K562 (cell line): Measurements from ENCODE around the gene CD207. TPM values are rescaled to one million over a fixed set of nuclear protein-coding genes. Genes with fewer than 3 reads are reported as not detected.
A peak's percentile ranks its signal among the peaks of the same experiment; 100 is the strongest.

Source experiments
- ATAC-seq: fragments of 200-7000 bp; cut with Tn5 transposase; 3 replicates; pipeline ENCODE4 v1.9.1; 2020; ENCODE audit warnings: moderate library complexity
- BruUV-seq: library from RNA; stranded (reverse); fragments of 400-500 nt; replicated peaks from 2 replicates; lab custom pipeline; 2021; lab: Mats Ljungman, UMichigan
- CTCF ChIA-PET: fragments of 300-600 bp; formaldehyde crosslinking; extraction: SDS; loops from one replicate; lab custom pipeline; 2021; ENCODE audit warnings: low intra/inter-chr PET ratio; lab: Yijun Ruan, JAX
- POLR2A ChIA-PET: fragments of 300-600, 350-650 bp; sonication (Branson Sonifier 250); formaldehyde crosslinking; extraction: SDS; loops from one replicate; lab custom pipeline; 2021; ENCODE audit warnings: antibody characterized with exemption, inconsistent platforms; lab: Yijun Ruan, JAX
- DNase-seq, 4 experiments: peaks; one replicate each; pipeline versions ENCODE4 v3.0.0 to v3.0.0-alpha.2; 2011 to 2018; ENCODE audit warnings: low spot score in 3 of 4, mixed read lengths in 3 of 4; ENCODE audit errors: extremely low read depth in 1 of 4
- FAIRE-seq: peaks from 2 replicates; lab custom pipeline; 2011; peaks lifted over from hg19 to GRCh38; lab: Jason Lieb, UNC
- H2AFZ ChIP-seq: 2 replicates; pipeline ENCODE4 v1.6.0; 2011; ENCODE audit warnings: low read depth, low read length, control low read depth, inconsistent platforms
- H3K27ac ChIP-seq: fragments of 200-600 bp; 3 replicates; pipeline ENCODE4 v1.8.0; 2011; ENCODE audit warnings: low read depth, mild to moderate bottlenecking, control low read depth, inconsistent platforms, low read length, moderate library complexity, mixed read lengths; ENCODE audit errors: extremely low read depth
- H3K27me3 ChIP-seq, 2 experiments: fragments of 300-600 bp in 1 of 2; 2 replicates in 1 of 2; 3 replicates in 1 of 2; pipeline versions ENCODE4 v1.6.0 to v1.8.0; 2011; ENCODE audit warnings: inconsistent platforms in 2 of 2, low read length in 2 of 2, mild to moderate bottlenecking in 1 of 2, mixed read lengths in 1 of 2, moderate library complexity in 1 of 2; ENCODE audit not compliant: control insufficient read depth in 2 of 2, insufficient read depth in 2 of 2
- H3K36me3 ChIP-seq: fragments of 300-600 bp; 3 replicates; pipeline ENCODE4 v1.8.0; 2011; ENCODE audit warnings: mild to moderate bottlenecking, low read length, inconsistent platforms; ENCODE audit not compliant: control insufficient read depth, insufficient read depth
- H3K4me1 ChIP-seq, 2 experiments: fragments of 200-600 bp in 1 of 2; replicated peaks in 1 of 2; 2 replicates in 1 of 2; 3 replicates in 1 of 2; pipeline versions ENCODE4 v1.5.1 to v1.8.0; 2011; ENCODE audit warnings: inconsistent platforms in 2 of 2, low read length in 2 of 2, mild to moderate bottlenecking in 1 of 2, mixed read lengths in 1 of 2, moderate library complexity in 1 of 2; ENCODE audit not compliant: control insufficient read depth in 2 of 2, insufficient read depth in 2 of 2
- H3K4me2 ChIP-seq: 2 replicates; pipeline ENCODE4 v1.6.1; 2011; ENCODE audit warnings: low read length, control low read depth, inconsistent platforms, mixed read lengths; ENCODE audit not compliant: insufficient read depth
- H3K4me3 ChIP-seq: fragments of 200-600 bp; sonication (generic), shearing (Covaris generic); 2 replicates; pipeline ENCODE4 v1.5.1; 2016; ENCODE audit warnings: control low read depth, inconsistent platforms
- H3K79me2 ChIP-seq: fragments of 200-600 bp; 3 replicates; pipeline ENCODE4 v1.8.0; 2011; ENCODE audit warnings: low read length, inconsistent platforms; ENCODE audit not compliant: control insufficient read depth, insufficient read depth
- H3K9ac ChIP-seq, 2 experiments: 2 replicates each; pipeline versions ENCODE4 v1.6.0 to v1.6.1; 2011; ENCODE audit warnings: low read depth in 2 of 2, low read length in 2 of 2, control low read depth in 1 of 2, inconsistent platforms in 1 of 2, mild to moderate bottlenecking in 1 of 2, mixed read lengths in 1 of 2; ENCODE audit not compliant: insufficient read depth in 1 of 2
- H3K9me1 ChIP-seq: one replicate; pipeline ENCODE4 v1.6.0; 2011; ENCODE audit warnings: inconsistent platforms, mild to moderate bottlenecking, low read length, moderate library complexity; ENCODE audit not compliant: control insufficient read depth, insufficient read depth
- H3K9me3 ChIP-seq: replicated peaks from 2 replicates; pipeline ENCODE4 v1.5.1; 2011; ENCODE audit warnings: low read depth, low read length, inconsistent platforms; ENCODE audit not compliant: control insufficient read depth, insufficient read depth
- H4K20me1 ChIP-seq: replicated peaks from 2 replicates; pipeline ENCODE4 v1.6.1; 2011; ENCODE audit warnings: low read length, inconsistent platforms, mixed read lengths; ENCODE audit not compliant: control insufficient read depth, insufficient read depth
- ADNP ChIP-seq: fragments of 200-800 bp; sonication (Bioruptor generic); IDR thresholded peaks from 2 replicates; pipeline ENCODE4 v1.6.1; 2016; ENCODE audit warnings: missing genetic modification characterization, missing compliant biosample characterization
- BCOR ChIP-seq: fragments of 450-650 bp; IDR thresholded peaks from 2 replicates; pipeline ENCODE4 v1.6.1; 2016
- CAMTA2 ChIP-seq: fragments of 250-450 bp; sonication (Bioruptor Pico); conservative IDR thresholded peaks from 2 replicates; pipeline ENCODE4 v1.5.1; 2022
- CBX3 ChIP-seq, 2 experiments: IDR thresholded peaks; 1 replicate in 1 of 2; 2 replicates in 1 of 2; pipeline ENCODE4 v1.6.1; 2012; ENCODE audit warnings: inconsistent platforms in 2 of 2, low read length in 2 of 2, borderline replicate concordance in 1 of 2, control low read depth in 1 of 2
- CHD4 ChIP-seq: fragments of 200-600 bp; sonication (generic); IDR thresholded peaks from 3 replicates; pipeline ENCODE4 v1.6.1; 2012; ENCODE audit warnings: low read depth, mild to moderate bottlenecking, mixed read lengths, low read length, inconsistent platforms; ENCODE audit not compliant: insufficient read depth, insufficient replicate concordance, poor library complexity, severe bottlenecking
- EGR1 ChIP-seq: fragments of 450-650 bp; conservative IDR thresholded peaks from 2 replicates; pipeline ENCODE4 v1.6.1; 2017; ENCODE audit warnings: mild to moderate bottlenecking
- FOSL1 ChIP-seq: fragments of 200-800 bp; sonication (Bioruptor generic); conservative IDR thresholded peaks from 2 replicates; pipeline ENCODE4 v1.6.1; 2016; ENCODE audit warnings: missing genetic modification characterization, missing compliant biosample characterization
- HDAC2 ChIP-seq: fragments of 450-650 bp; IDR thresholded peaks from 2 replicates; pipeline ENCODE4 v1.6.1; 2016; ENCODE audit warnings: mild to moderate bottlenecking
- HMG20B ChIP-seq: fragments of 250-450 bp; sonication (Bioruptor Pico); IDR thresholded peaks from 2 replicates; pipeline ENCODE4 v1.5.0; 2021; ENCODE audit warnings: mild to moderate bottlenecking
- HSF4 ChIP-seq: fragments of 250-450 bp; sonication (Bioruptor Pico); IDR thresholded peaks from 2 replicates; pipeline ENCODE4 v2.1.2; 2022; ENCODE audit warnings: mild to moderate bottlenecking, moderate library complexity, borderline replicate concordance
- KDM1A ChIP-seq, 2 experiments: fragments of 450-650 bp; IDR thresholded peaks; 2 replicates each; pipeline ENCODE4 v1.6.1; 2016; ENCODE audit warnings: mild to moderate bottlenecking in 2 of 2
- MAFF ChIP-seq: IDR thresholded peaks from 2 replicates; pipeline ENCODE4 v1.6.1; 2012; ENCODE audit warnings: low read length, improper control_type of control experiment
- MTF1 ChIP-seq: fragments of 250-450 bp; sonication (Bioruptor Pico); IDR thresholded peaks from 2 replicates; pipeline ENCODE4 v1.9.0; 2021; ENCODE audit warnings: moderate library complexity, mild to moderate bottlenecking, inconsistent platforms, borderline replicate concordance
- PHF20 ChIP-seq: fragments of 450-650 bp; IDR thresholded peaks from 2 replicates; pipeline ENCODE4 v1.6.1; 2018; ENCODE audit not compliant: partially characterized antibody
- RBM25 ChIP-seq: fragments of 200-400 bp; formaldehyde crosslinking; IDR thresholded peaks from 2 replicates; pipeline ENCODE4 v1.6.1; 2018; ENCODE audit warnings: low read length, low read depth, moderate library complexity; ENCODE audit not compliant: severe bottlenecking
- RCOR1 ChIP-seq, 2 experiments: IDR thresholded peaks; 2 replicates each; pipeline ENCODE4 v1.6.1; 2012; ENCODE audit warnings: low read depth in 2 of 2, low read length in 2 of 2, borderline replicate concordance in 1 of 2, improper control_type of control experiment in 1 of 2
- SMARCA5 ChIP-seq: fragments of 450-650 bp; IDR thresholded peaks from 2 replicates; pipeline ENCODE4 v1.6.1; 2016
- U2AF2 ChIP-seq: fragments of 200-400 bp; formaldehyde crosslinking; optimal IDR thresholded peaks from 2 replicates; pipeline ENCODE3; 2017; ENCODE audit warnings: low read depth, mild to moderate bottlenecking, low read length
- WGBS: fragments of 100-300 bp; shearing (Covaris generic); methylation state at CpG from one replicate; pipeline ENCODE4 v1.1.6; 2016; ENCODE audit warnings: low coverage, mixed read lengths; ENCODE audit not compliant: insufficient coverage; ENCODE audit errors: missing lambda C conversion rate; 5-methylcytosine and 5-hydroxymethylcytosine counted together
- in situ Hi-C: fragments of 300-500 bp; cut with MboI; formaldehyde crosslinking; loops from 4 replicates; pipeline ENCODE4 v1.15.0; 2018; ENCODE audit warnings: inconsistent platforms, mixed read lengths
- intact Hi-C: fragments of 100-400 bp; cut with micrococcal nuclease; formaldehyde crosslinking; loops from 2 replicates; pipeline ENCODE4 v1.14.2; 2022
- polyA plus RNA-seq, 8 experiments: library from polyadenylated mRNA; depleted of rRNA in 4 of 8; stranded (reverse) in 5 of 8; unstranded in 3 of 8; fragments of >200 nt; fragmentation: Nextera tagmentation in 2 of 8; fragmentation: Illumina TruSeq in 1 of 8; extraction: Ambion mirVana in 2 of 8; extraction: Trizol in 1 of 8; gene quantifications; 2 replicates each; pipeline versions ENCODE4 v1.2.1 to v1.2.3, GENCODE V29; 2011 to 2014; ENCODE audit warnings: inconsistent platforms in 1 of 8, missing spikeins in 1 of 8
- total RNA-seq, 7 experiments: library from RNA; depleted of rRNA in 6 of 7; stranded (reverse); fragments of >200 nt in 6 of 7; fragmentation: Illumina TruSeq in 2 of 7; extraction: Trizol in 2 of 7; gene quantifications; 2 replicates each; pipeline versions ENCODE4 v1.2.1 to v1.2.3, GENCODE V29; 2011 to 2021; ENCODE audit warnings: low replicate concordance in 1 of 7
- TF ChIP-seq, protein P1 (sequence below): fragments of 250-450 bp; sonication (Bioruptor Pico); IDR thresholded peaks from 2 replicates; pipeline ENCODE4 v1.5.0; 2020; ENCODE audit warnings: mild to moderate bottlenecking, borderline replicate concordance

CD207 gene
- total and polyA plus RNA-seq, 9 of the 15 experiments (the other 6 are each of a cell fraction or from before 2014, with no cell fraction given): not detected

DNA sequence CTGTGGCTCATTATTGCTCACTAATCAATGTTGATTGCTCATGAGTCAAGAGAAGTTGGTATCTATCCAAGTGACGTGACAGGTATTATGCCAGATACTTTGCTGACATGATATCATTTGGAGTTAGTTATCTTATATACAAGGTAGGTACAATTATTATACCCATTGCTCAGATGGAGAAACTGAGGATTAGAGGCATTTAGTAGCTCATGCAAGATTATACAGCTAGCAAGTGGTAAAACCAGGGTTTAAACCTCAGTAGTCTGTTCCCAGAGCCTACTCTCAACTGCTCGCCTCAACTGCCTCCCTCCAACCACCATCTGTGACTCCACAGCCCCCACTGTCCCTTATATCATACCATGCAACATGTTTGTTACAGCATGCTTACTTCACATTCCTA is 51.3 kb downstream of the CD207 start:
- Histone ChIP-seq H2AFZ (no peak overlapping the region), H3K36me3 (no peaks in the 10 kb centered on the region), H3K27me3 (peaks cover 3 to 10% of the 10 kb centered on the region in 2 experiments; a peak in 4 of 5 replicates), H3K9me3 (no peaks in the 10 kb centered on the region), H3K4me1 (no peaks in the 10 kb centered on the region; a peak in 2 of 5 replicates), H3K79me2 (no peaks in the 10 kb centered on the region), H3K4me3 (no peak overlapping the region), H3K9ac (no peak overlapping the region), H3K27ac (no peak overlapping the region), H3K9me1 (no peaks in the 10 kb centered on the region), H3K4me2 (no peak overlapping the region), H4K20me1 (no peaks in the 10 kb centered on the region)
- intact Hi-C loops: loop anchor here (10.0 kb wide), 1 partner anchor 440 kb away; no protein-coding TSS in a partner anchor
- WGBS: 50% methylated on average over 2 of the region's 2 CpGs
- no peak for DNase-seq
- CTCF ChIA-PET: interaction anchor here (0.7 to 2.0 kb wide), 2 partner anchors 97 to 129 kb away, joined by 3 to 20 read pairs; no protein-coding TSS in a partner anchor
- in situ Hi-C loops: loop anchor here (5.0 to 25.0 kb wide), 3 partner anchors 97 to 472 kb away; partner anchors contain the start of gene FAM136A
- FAIRE-seq: no peak
- POLR2A ChIA-PET: interaction anchor here (0.9 to 1.4 kb wide), 3 partner anchors 16 to 124 kb away, joined by 3 to 5 read pairs (median 5); partner anchors contain the start of gene ADD2
- BruUV-seq: no TSS peak
- TF ChIP-seq KDM1A (IDR thresholded peaks at IDR 0.05): peak; percentile 78 to 90
- TF ChIP-seq, protein P1, sequence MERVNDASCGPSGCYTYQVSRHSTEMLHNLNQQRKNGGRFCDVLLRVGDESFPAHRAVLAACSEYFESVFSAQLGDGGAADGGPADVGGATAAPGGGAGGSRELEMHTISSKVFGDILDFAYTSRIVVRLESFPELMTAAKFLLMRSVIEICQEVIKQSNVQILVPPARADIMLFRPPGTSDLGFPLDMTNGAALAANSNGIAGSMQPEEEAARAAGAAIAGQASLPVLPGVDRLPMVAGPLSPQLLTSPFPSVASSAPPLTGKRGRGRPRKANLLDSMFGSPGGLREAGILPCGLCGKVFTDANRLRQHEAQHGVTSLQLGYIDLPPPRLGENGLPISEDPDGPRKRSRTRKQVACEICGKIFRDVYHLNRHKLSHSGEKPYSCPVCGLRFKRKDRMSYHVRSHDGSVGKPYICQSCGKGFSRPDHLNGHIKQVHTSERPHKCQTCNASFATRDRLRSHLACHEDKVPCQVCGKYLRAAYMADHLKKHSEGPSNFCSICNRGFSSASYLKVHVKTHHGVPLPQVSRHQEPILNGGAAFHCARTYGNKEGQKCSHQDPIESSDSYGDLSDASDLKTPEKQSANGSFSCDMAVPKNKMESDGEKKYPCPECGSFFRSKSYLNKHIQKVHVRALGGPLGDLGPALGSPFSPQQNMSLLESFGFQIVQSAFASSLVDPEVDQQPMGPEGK: no peak
- peak; percentile 32 for TF ChIP-seq PHF20
- TF ChIP-seq CHD4: peak; percentile 61
- TF ChIP-seq FOSL1: no peak
- TF ChIP-seq EGR1: no peak
- no peak for TF ChIP-seq MAFF
- TF ChIP-seq HDAC2: peak; percentile 81; the same call in 1 of the 2 replicates
- TF ChIP-seq RBM25: peak; percentile 97
- TF ChIP-seq MTF1: no peak
- TF ChIP-seq BCOR: peak; percentile 97
- peak; percentile 92 for TF ChIP-seq SMARCA5
- no peak for TF ChIP-seq HSF4 (CRISPR knock-in tag)
- no peak for TF ChIP-seq CAMTA2
- TF ChIP-seq CBX3 (IDR thresholded peaks at IDR 0.05; ENCODE audit: borderline replicate concordance in 1 of 2, low read length in 2 of 2): peak in 1 of 2 experiments; percentile 79; a peak in 1 of 3 replicates
- TF ChIP-seq ADNP (tag): peak; percentile 83
- TF ChIP-seq HMG20B: no peak
- no peak for TF ChIP-seq U2AF2
- peak in 1 of 2 experiments; percentile 11; a peak in 1 of 4 replicates for TF ChIP-seq RCOR1 (IDR thresholded peaks at IDR 0.05; ENCODE audit: borderline replicate concordance in 1 of 2, low read depth in 2 of 2, low read length in 2 of 2)
- ATAC-seq: no peak
